Non-pigmented ciliary epithelial cell (primary cell): ENCODE data around the gene CAMK1G.
A peak's percentile ranks its signal among the peaks of the same experiment; 100 is the strongest.

Experiments used
- DNase-seq: peaks from one replicate; pipeline ENCODE4 v3.0.0-alpha.2; 2010; ENCODE audit warnings: low read depth

The CAMK1G gene

DNA sequence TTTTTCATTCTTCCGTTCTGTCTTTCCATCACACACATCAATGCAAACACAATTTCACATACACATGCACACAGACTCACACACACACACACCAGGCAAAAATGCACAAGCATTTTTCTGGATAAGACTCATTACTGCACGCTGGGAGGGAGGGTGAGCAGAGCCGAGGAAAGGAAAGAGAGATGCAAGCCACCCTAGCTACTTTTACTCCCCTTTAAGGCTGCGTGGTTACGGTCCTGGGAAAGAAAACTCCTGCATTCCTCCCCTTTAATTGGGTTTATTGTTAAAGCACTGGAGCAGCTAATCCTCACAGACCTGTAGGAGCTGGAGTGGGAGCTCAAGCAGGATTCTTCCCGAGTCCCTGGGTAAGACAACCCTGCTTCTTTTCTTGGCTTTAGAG is at the start of gene CAMK1G:
TSS of gene CAMK1G (plus strand) at position 307 of the 400 bp plus-strand sequence. CDS start 11,270 bp downstream, outside the sequence.
- DNase-seq = peak; percentile 53

DNA sequence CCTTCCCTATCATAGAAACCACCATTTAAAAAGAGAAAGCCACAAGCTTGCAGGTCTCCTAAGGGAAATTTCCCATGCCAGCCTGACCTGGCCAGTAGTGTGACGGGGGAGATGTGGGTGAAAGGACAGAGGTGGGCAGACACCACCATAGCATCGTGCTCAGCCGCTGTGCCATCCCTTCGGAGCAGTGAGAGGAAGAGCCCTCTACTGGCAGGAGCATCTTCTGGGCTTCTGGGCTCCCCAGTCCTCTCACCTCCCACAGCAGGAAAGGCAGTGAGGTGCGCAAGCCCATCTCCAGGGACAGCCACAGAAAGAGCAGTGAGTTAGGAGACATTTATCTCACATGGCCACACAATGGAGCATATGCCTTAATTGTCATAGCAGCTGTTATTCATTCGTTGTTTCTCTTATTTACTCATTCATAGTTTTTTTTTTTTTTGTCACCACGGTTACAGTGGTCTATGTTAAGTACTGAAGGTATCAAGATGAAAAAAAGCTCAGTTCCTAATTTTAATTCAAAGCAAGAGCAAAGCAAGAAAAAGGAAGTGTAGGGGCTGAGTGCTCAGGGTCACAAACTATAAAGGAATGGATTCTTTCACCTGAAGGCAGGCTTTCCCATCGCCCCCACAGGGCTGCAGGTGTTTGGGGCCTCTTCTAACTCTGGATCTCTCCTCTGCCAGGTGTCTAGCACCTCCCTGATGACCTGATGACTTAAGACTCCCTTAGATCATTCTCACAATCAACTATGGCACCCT is 48.8 kb upstream of the CAMK1G start:
- no peak for DNase-seq

DNA sequence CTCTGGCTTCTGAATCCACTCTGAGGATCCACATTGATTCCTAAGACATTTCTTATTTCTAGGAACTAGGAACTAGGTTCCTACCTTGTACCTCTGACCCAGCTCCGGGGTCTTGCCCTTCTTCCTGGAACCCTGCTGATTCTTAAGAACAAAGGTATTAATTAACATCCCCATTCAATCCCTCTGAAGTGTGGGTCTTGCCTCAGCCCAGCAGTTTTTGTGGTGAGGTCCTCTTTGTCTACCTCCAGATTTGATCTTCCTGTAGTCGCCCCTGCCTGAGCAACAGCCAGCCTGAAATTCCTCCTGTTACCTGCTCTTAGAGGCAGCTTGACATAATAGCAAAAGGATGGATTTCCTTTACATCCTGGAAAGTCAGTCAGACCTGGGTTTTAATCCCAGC is 46.7 kb upstream of the CAMK1G start:
- no peak for DNase-seq

DNA sequence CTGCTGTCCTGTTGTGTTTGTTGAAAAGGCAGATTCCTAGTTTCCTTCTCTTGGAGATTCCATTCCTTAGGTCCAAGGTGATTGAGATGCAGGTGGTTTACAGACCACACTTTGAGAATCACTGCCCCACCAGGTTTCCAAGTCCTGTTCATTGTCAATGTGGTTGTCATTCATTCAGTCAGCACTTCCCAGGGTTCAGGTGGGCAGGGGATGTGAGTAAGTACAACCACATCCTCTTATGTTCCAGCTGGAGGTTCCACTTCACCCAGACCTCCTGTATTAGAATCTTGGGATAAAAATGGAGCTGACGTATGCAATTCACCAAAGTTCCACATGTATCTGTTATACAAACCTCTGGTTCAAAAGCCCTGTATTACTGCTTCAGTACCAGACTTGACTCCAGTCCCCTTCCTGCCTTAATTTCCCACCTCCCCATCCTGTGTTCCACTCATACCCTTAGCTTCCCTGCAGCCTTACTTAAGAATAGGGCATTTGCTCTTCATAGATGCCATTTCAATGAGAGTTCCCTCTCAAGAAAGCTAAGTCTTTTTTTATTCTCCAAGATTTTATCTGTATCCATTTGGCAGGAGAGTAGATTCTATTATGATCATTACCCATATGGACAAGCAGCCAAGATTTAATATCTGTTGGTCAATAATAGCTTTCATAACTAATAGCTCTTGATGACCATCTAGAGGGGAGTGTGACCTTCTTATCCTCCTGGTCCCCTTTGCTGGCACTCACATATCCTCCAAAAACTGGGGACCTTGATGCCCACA is 46.0 kb upstream of the CAMK1G start:
- no peak for DNase-seq

DNA sequence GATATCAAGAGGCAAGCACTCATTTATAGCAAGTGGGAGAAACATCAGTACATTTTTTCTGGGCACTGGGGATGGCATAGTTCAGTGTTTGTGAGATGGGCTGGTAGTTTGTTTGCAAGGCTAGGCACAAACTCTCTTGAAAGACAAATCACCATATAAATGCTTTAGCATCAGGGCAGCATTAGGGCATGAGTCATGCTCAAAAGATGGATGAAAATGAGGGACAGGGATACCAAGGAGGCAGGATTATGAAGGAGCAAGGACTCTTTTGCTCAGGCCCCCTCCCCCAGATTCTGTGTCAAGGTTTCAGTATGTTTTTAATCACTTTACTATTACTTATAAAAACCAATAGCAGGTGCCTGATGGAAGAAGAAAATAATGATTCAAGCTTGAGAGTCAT is 43.9 kb upstream of the CAMK1G start:
- DNase-seq = no peak

DNA sequence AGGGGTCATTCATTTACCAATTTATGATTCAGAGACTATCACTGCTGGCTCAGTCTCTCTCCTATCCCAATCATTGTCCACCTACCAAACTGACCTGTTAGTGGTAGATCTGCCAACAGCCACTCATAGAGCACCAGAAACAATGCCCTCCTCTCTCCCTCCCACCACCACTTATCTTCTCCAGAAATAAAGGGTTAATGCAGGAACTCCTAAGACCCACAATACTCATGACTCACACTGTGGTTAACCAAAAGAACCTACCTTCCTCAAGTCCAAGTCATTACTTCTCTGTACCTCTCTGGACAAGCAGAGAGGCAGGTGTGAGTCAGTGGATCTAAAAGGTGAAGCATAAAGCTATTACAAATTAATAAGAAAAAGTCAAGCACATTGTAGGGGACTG is 40.9 kb upstream of the CAMK1G start:
- DNase-seq = no peak

DNA sequence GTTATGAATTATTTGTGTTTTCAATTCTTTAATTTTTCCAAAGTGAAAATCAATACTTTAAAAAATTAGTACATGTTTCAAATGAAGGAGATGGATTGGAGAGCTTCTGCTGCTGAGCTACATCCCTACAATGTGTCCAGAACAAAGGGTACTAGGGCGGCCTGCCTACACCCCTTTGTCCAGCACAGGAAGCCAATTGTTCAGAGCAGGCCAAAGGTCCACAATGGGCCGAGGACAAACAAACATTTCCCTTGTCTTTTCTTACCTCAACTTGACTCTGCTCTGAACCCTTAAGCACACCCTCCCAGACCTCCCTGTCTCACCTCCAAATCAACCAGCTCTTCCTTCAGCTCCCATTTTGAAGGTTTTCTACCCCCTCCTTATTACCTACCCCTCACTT is 39.4 kb upstream of the CAMK1G start:
- no peak for DNase-seq

- DNase-seq = no peak
These were observed 38.1 kb upstream of the CAMK1G start for GRCh38 chr1:209545423-209545822.

DNA sequence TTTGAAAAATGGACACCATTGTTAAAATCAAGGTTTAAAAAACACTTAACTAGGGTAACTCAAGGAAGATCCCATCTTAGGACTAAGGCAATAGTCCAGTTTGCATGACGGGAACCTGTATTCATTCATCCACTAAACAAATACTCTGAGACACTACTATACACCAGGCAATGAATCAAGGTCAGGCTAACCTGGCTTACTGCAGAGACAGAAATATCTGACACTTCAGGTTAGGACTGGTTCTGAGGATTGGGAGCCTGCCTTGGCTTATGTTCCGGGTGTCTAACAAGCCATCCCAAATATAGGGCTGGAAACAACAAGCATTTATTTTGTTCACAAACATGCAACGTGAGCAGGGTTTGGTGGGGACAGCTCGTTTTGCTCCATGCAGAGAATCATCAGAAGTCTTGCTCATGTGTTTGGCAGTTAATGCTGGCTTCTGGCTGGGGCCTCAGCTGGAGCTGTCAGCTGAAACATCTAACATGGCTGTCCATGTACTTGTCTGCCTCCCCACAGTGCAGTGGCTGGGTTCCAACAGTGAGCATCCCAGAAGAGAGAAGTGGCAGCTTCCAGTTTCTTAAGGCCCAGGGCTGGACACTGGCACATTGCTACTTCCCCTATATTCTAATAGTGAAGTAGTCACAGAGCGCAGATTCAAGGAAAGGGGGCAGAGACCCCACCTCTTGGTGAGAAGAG is 37.0 kb upstream of the CAMK1G start:
- DNase-seq = no peak

DNA sequence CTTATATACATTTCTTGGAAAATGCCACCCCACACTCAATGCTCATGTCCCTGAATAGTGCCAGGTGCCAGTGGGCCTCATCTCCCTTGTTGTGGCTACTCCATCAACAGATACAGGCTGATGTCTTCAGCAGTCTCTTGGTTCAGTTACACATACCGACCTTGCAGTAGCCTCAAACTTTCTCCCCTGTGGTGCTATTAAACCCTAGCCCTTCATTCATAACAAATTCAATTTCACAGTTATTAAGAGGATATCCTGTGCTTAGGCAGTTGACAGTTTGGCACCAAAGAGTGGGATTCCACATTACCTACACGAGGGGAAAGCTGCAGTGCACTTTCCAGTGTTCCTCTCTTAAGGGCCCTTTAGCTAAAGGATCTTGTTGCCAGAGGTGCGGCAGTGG is 35.9 kb upstream of the CAMK1G start:
- DNase-seq = no peak

DNA sequence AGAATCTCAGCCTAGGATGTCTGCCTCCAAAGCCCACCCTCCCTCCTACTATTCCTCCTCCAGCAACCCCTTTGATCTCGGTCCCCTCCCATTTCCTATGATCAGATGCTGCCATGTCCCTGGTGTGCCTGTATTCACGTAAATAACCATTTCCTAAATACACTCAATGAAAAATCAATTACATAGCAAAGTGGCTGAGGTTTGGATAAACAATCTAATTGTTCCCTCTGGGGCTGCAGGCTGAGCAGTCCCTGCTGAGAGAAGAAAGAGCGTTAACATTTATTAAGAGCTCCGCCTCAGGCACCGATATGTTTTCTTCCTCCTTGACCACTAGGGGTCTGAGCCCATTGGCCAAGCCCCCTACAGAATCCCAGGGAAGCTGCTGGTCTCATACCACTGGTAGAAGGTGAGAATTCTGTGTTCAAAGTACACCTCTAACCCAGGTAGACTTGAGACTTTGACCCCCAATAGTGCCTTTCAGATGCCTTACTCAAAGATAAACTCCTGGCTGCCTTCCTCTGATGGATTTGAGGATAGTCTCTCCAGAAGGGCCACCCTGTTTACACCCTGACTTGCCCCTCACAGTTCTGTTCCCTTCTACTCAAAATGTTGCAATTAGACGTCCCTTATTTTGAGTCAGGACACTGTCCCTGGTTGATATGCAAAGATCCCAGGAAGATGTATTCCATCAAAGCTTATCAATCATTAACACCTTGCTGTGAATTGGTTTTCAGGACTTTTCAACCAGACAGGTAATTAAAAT is 33.9 kb upstream of the CAMK1G start:
- DNase-seq = no peak

GRCh38 chr1:209550519-209550918 is 33.0 kb upstream of the CAMK1G start:
- no peak for DNase-seq

DNA sequence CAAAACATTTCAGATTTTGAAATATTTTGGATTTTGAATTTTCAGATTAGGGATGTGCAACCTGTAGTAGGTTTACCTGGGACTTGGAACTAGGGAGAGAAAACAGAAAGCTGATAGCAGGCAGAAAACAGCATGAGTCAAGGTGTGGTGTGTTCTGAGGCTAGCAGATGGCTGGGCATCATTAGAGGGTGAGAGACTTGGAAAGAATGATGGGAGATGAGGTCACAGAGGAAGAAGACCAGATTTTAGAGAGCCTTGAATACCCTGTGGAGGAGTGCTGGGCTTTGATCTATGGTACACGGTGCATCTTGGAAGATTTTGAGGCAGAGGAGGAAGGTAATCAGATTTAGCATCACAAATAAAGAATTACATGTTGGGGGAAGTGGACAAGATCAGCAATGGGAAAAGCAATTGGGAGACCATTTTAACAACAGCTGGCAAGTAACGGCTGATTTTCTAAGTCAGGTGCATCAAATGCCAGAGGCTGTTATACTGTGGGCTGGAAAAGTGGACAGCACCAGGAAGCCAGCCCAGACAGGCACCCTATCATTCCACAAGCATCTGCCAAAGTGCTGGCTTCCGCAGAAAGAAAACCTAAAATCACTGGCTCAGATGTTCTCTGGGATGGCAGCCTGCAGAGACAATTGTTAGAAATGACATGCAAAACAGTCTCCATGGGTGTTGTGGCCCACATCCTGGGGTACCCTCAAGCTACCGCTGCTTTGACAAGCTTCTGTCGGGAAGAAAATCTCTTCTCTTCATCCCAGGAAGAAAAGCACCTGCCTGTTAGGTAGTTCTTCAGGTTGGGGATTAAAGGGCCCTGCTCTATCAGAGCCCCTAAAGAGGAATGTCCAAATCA is 30.9 kb upstream of the CAMK1G start:
- DNase-seq = no peak

- no peak for DNase-seq
These were observed 28.5 kb upstream of the CAMK1G start for GRCh38 chr1:209554761-209555611.

DNA sequence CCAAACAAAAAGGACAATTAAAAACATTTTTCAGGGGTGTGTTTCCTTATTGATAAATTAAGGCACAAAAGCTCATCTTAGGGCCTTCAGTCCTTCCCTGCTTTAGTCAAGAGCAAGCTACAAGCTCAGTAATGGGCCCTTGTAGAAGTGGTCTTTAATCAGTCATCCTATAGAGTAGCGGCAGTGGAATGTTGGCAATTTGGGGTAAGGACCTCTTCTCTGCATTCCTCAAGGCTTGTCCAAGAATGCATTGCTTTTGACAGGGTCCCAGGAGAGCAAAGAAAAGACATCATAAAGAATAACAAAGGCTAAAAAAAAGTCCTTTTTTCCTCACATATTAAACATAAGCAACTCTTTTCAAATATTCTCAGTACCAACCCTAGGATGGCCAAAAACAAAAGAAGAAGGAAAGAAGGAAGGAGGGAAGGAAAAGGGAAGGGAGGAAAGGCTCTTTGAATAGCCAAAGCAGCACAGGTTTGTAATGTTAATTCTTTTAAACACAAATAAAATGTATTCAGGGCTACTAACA is 27.3 kb upstream of the CAMK1G start:
- no peak for DNase-seq

DNA sequence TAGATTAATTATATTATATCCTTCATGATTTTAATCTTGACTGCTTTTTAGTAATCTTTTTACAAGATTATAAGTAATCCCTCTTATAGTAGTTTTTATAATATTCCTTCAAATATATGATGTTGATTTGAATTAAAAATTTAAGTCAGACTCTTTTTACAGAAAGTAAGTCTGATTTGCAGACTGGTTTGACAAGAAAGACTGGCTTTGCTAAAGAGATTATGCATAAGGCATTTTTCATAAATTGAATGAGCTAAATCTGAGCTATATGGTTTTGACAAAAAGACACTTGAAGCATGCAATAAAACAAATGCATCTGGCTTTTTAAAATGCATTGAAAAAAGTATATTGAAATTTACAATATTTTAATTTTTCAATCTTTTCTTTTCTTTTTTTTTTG is 26.3 kb upstream of the CAMK1G start:
- no peak for DNase-seq

DNA sequence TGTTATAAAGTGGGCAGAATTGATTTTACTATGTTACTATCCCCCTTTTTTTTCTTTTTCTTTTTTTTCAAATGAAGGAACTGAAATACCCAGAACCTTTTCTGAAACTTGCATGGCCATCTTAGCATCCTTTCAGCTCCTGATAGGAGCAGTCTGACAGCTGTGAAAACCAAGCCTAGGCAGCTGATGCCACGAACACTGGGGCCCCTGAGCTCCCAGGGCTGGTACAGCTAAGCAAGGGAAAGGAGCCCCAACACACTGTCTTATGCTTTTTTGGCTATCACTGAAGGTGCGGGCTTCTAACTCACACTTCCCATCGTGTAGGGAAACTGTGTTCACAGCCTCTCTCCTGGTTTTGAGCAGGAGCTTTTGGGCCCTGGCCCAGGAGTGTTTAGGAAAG is 23.0 kb upstream of the CAMK1G start:
- DNase-seq = no peak

- no peak for DNase-seq
These were observed 22.6 kb upstream of the CAMK1G start for GRCh38 chr1:209560952-209561351.

- no peak for DNase-seq
These were observed 22.0 kb upstream of the CAMK1G start for GRCh38 chr1:209561532-209561931.

DNA sequence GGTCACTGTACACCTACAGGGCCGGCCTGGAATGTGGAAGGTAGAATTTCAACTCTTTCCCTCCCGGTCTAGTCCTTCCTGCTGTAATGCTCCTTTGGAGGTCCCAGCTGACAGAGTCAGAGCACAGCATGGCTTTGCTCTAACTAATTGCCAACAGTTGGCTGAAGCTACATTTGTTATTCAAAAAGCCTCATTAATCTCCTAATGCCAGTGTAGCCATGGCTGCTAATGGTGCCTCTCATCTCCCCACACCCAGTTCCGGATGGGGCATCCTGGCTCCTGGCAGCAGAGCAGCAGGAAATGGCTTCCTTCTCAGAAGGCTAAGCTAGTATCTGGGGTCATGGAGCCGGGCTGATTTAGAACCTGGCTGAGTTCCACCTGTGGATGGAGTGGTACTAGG is 18.7 kb upstream of the CAMK1G start:
- DNase-seq = no peak
